Prostate gland (tissue), 2 donors: ENCODE results near the gene ATF6.

Experiments
- POLR2A ChIP-seq: fragments of 450-650 bp; IDR thresholded peaks from one replicate; pipeline ENCODE4 v1.6.1; 2016; ENCODE audit warnings: antibody characterized with exemption, mild to moderate bottlenecking
- TF ChIP-seq, protein P1 (sequence below), 4 experiments: fragments of 200-600 bp in 2 of 4; fragments of 450-650 bp in 2 of 4; sonication (generic) in 2 of 4; IDR thresholded peaks; 1 replicate in 3 of 4; 2 replicates in 1 of 4; pipeline ENCODE4 v1.5.1; 2016 to 2019; ENCODE audit warnings: antibody characterized with exemption in 4 of 4, mild to moderate bottlenecking in 2 of 4, moderate library complexity in 2 of 4

DNA sequence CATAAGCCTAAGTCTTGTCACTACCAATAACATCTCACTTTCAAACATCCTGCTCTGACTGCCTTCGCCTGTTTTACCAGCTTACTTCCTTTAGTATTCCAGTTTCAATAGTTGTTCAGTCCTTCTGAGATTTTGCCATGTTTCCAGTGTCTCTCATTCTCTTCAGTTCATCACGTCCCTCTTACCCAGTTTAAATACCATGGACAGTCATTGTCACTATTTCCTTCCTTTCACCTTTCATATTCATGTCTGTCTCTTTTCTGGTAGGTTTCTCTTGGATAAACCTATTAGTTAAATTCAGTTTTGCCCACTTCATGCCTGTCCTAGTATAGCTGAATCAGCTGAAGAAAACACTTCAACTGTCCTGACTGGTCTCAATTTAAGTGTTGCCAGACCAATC is 5.9 kb downstream of the ATF6 start:
- no peak for TF ChIP-seq POLR2A
- TF ChIP-seq, protein P1, sequence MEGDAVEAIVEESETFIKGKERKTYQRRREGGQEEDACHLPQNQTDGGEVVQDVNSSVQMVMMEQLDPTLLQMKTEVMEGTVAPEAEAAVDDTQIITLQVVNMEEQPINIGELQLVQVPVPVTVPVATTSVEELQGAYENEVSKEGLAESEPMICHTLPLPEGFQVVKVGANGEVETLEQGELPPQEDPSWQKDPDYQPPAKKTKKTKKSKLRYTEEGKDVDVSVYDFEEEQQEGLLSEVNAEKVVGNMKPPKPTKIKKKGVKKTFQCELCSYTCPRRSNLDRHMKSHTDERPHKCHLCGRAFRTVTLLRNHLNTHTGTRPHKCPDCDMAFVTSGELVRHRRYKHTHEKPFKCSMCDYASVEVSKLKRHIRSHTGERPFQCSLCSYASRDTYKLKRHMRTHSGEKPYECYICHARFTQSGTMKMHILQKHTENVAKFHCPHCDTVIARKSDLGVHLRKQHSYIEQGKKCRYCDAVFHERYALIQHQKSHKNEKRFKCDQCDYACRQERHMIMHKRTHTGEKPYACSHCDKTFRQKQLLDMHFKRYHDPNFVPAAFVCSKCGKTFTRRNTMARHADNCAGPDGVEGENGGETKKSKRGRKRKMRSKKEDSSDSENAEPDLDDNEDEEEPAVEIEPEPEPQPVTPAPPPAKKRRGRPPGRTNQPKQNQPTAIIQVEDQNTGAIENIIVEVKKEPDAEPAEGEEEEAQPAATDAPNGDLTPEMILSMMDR (IDR thresholded peaks at IDR 0.05) = no peak
